ENCODE measurements around the gene RRP1. TPM values are rescaled to one million over a fixed set of nuclear protein-coding genes. Genes with fewer than 3 reads are reported as not detected.
A peak's percentile ranks its signal among the peaks of the same experiment; 100 is the strongest.

RRP1 gene
- total and polyA plus RNA-seq, 9 of the 15 experiments (the other 6 are each of a cell fraction or from before 2014, with no cell fraction given), result 0.89 to 105 (median 51.6) TPM

DNA sequence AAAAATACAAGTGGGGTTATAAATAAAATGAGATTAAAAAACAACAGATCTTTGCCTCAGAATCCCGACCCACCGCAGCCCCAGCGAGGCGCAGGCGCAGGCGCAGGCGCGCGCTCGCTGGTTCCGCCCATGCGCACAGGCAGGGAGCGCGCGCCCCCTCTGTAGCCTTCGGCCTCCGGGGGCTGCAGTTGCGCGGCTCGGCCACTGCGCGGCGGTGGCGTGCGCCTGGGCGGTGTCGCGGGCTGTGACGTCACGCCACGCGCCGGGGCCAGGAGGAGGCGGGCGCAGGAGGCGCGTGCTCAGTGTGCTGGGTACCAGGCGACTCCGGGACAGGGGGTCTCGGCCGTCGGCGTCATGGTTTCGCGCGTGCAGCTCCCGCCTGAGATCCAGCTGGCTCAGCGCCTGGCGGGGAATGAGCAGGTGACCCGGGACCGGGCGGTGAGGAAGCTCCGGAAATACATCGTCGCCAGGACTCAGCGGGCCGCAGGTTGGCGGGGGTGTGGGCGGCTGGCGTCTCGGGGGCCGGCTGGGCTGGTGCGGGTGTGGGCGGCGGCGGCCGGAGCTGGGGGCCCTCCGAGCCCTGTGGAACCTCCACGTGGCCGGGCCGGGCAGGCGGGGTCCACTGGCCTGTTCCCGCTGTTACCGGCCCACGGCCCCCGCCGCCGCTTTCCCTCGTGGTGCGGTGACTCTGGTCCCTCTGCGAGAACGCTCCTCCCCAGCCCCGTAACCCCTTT, at the start of gene RRP1 (continued):
- TF ChIP-seq CHD7 (IDR thresholded peaks at IDR 0.05; ENCODE audit: low read depth, low read length) (no peak), U2AF1 (optimal IDR thresholded peaks at IDR 0.05; ENCODE audit: low read depth, low read length) (peak; percentile 65), NBN (IDR thresholded peaks at IDR 0.05; ENCODE audit: low read depth) (peak; percentile 74), ZNF212 (CRISPR knock-in tag; IDR thresholded peaks at IDR 0.05) (no peak), SAP30 (IDR thresholded peaks at IDR 0.05; ENCODE audit: borderline replicate concordance, insufficient read depth, low read depth, low read length, poor library complexity, severe bottlenecking) (peak; percentile 97), JUND (IDR thresholded peaks at IDR 0.05; ENCODE audit: borderline replicate concordance, low read depth, low read length) (peak; percentile 85), JUND (tag; IDR thresholded peaks at IDR 0.05; ENCODE audit: borderline replicate concordance, low read depth, low read length) (no peak; the same call in 2 of the 3 replicates), ZSCAN32 (CRISPR knock-in tag; IDR thresholded peaks at IDR 0.05) (no peak), SNIP1 (IDR thresholded peaks at IDR 0.05; ENCODE audit: low read depth) (no peak), PHB (CRISPR knock-in tag; IDR thresholded peaks at IDR 0.05) (no peak), HDAC2 (IDR thresholded peaks at IDR 0.05) (peak; percentile 9; the same call in 1 of the 2 replicates), ZNF583 (CRISPR knock-in tag; IDR thresholded peaks at IDR 0.05) (peak; percentile 55; the same call in 1 of the 2 replicates), ZNF324 (CRISPR knock-in tag; IDR thresholded peaks at IDR 0.05) (no peak), HDAC8 (tag; IDR thresholded peaks at IDR 0.05) (no peak), FOXP1 (CRISPR knock-in tag; IDR thresholded peaks at IDR 0.05) (peak; percentile 89)
- TF ChIP-seq, protein P1, sequence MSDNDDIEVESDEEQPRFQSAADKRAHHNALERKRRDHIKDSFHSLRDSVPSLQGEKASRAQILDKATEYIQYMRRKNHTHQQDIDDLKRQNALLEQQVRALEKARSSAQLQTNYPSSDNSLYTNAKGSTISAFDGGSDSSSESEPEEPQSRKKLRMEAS (CRISPR knock-in tag; IDR thresholded peaks at IDR 0.05), result peak; percentile 99

Measured in K562 (cell line).